ENCODE measurements around the gene DGKQ. TPM values are rescaled to one million over a fixed set of nuclear protein-coding genes. Genes with fewer than 3 reads are reported as not detected.
A peak's percentile ranks its signal among the peaks of the same experiment; 100 is the strongest.

Gene DGKQ
- total and polyA plus RNA-seq, 2 of the 13 experiments (the other 11 are each of a cell fraction or from before 2014, with no cell fraction given): 4.5 to 7.2 TPM

DNA sequence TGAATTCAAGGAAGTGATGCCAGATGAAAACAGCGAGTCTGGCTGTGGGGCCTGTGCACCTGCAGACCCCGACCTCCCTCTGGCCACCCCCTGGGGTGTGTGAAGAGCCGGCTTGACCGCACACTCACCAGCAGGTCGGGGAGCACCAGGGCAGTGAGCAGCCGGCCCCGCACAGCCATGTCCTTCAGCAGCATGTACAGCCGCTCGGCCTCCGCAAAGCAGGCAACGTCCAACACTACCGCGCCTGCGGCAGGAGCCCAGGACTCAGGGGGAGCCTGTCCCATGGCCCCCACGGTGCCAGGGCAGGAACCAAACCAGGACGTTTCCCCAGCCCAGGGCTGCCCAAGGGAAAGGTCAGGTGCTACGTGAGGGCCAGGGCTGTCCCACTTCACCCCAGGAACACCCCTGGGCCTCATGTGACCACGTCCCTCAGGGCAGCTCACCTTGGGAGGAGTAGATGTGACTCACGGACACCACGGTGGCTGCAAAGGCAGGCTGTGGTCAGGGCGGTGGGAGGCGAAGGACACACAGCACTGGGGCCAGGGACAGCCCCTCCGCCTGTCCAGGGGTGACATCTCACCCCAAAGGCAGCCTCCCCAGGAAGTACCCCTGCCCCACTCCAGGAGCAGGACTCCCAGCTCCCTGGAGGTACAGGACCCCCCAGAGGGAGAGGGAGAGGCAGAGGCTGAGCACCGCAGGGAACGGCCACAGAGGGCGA is 8.2 kb downstream of the DGKQ start:
- H3K27me3 ChIP-seq (ENCODE audit: control insufficient read depth in 1 of 2, insufficient read depth in 2 of 2, low read length in 2 of 2): no peaks in the 10 kb centered on the region
- 0 out of 5 replicates have a peak, but pooled peaks cover 0 to 1% of the 10 kb centered on the region in 2 experiments for H3K36me3 ChIP-seq (replicated peaks in 1 of 2; ENCODE audit: control insufficient read depth in 1 of 2, insufficient read depth in 2 of 2, low read length in 2 of 2)
- no peak overlapping the region for H3K9ac ChIP-seq (ENCODE audit: insufficient read depth, low read depth, low read length)
- 95% methylated on average over 9 of the region's 26 CpGs for WGBS (ENCODE audit: low lambda C conversion rate)
- no peak for DNase-seq (ENCODE audit: low spot score)
- H3K4me3 ChIP-seq (replicated peaks in 1 of 3; ENCODE audit: insufficient read depth in 1 of 3, low read depth in 2 of 3, low read length in 3 of 3): no peak overlapping the region
- intact Hi-C loops (cut with micrococcal nuclease; ENCODE audit: unreplicated experiment): no loop called here
- H3K79me2 ChIP-seq (ENCODE audit: insufficient read depth, low read length): no peaks in the 10 kb centered on the region
- H3K9me3 ChIP-seq (ENCODE audit: low read length): no peaks in the 10 kb centered on the region
- no TSS peak for BruUV-seq (replicated peaks)
- POLR2A ChIA-PET: no interaction called here
- H4K20me1 ChIP-seq (ENCODE audit: insufficient read depth, low read length): no peaks in the 10 kb centered on the region
- CTCF ChIA-PET (ENCODE audit: low intra/inter-chr PET ratio, low total read pairs): no interaction called here
- ATAC-seq: no peak
- in situ Hi-C loops (cut with HindIII; ENCODE audit: extremely low pct_ligation_motif_present, low pct_unique_long_range_greater_than_20kb): no loop called here
- H3K4me1 ChIP-seq (ENCODE audit: insufficient read depth, low read length): no peaks in the 10 kb centered on the region
- no peak for FAIRE-seq
- H3K4me2 ChIP-seq (ENCODE audit: low read depth, low read length): no peak overlapping the region
- H3K27ac ChIP-seq (ENCODE audit: extremely low read length, insufficient read depth, low read length): no peak overlapping the region
- TF ChIP-seq RBFOX2 (IDR thresholded peaks at IDR 0.05; ENCODE audit: low read depth, low read length) (peak; percentile 27; the same call in 1 of the 2 replicates), ZMYM4 (CRISPR knock-in tag; IDR thresholded peaks at IDR 0.05) (no peak)
- no peak overlapping the region for H2AFZ ChIP-seq (ENCODE audit: low read length)

DNA sequence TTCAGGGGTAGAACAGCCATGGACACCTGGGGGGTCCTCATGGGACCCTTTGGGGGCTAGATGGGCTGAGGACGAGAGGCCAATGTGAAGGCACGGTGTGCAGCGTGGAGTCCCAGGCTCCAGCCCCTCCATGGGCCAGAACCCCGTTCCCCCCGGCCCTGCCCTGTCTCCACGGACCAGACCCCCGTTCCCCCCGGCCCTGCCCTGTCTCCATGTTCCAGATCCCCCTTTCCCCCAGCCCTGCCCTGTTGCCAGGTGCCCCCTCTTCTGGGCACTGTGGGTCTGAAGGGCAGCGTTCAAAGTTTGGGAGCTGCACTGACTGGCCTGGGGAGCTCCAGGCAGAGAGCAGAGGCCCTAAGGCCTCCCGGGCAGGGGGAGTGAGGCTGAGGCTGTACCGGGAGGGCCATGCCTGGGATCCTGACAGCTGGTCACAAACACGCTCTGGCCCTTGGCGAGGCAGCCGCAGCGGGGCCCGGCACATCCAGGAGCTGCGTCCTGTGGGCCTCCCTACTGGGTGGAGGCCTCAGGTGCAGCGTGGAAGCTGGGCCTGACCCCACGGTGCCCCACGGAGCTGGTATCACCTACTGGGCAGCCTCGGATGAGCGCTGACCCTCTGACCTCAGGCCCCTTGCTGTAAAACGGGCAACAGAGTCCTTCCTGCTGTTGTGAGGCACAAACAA is 8.9 kb downstream of the DGKQ start:
- DNase-seq (ENCODE audit: low spot score): no peak
- FAIRE-seq: no peak
- Histone ChIP-seq H2AFZ (ENCODE audit: low read length) (no peak overlapping the region), H3K27ac (ENCODE audit: extremely low read length, insufficient read depth, low read length) (no peak overlapping the region), H3K9me3 (ENCODE audit: low read length) (no peaks in the 10 kb centered on the region), H3K4me1 (ENCODE audit: insufficient read depth, low read length) (no peaks in the 10 kb centered on the region), H3K4me2 (ENCODE audit: low read depth, low read length) (no peak overlapping the region), H4K20me1 (ENCODE audit: insufficient read depth, low read length) (no peaks in the 10 kb centered on the region), H3K36me3 (replicated peaks in 1 of 2; ENCODE audit: control insufficient read depth in 1 of 2, insufficient read depth in 2 of 2, low read length in 2 of 2) (0 out of 5 replicates have a peak, but pooled peaks cover 0 to 1% of the 10 kb centered on the region in 2 experiments), H3K9ac (ENCODE audit: insufficient read depth, low read depth, low read length) (no peak overlapping the region), H3K4me3 (replicated peaks in 1 of 3; ENCODE audit: insufficient read depth in 1 of 3, low read depth in 2 of 3, low read length in 3 of 3) (no peak overlapping the region), H3K79me2 (ENCODE audit: insufficient read depth, low read length) (no peaks in the 10 kb centered on the region), H3K27me3 (ENCODE audit: control insufficient read depth in 1 of 2, insufficient read depth in 2 of 2, low read length in 2 of 2) (no peaks in the 10 kb centered on the region)
- no TSS peak for BruUV-seq (replicated peaks)
- ChIA-PET CTCF (ENCODE audit: low intra/inter-chr PET ratio, low total read pairs) (no interaction called here), POLR2A (no interaction called here)
- in situ Hi-C loops (cut with HindIII; ENCODE audit: extremely low pct_ligation_motif_present, low pct_unique_long_range_greater_than_20kb) (no loop called here), intact Hi-C loops (cut with micrococcal nuclease; ENCODE audit: unreplicated experiment) (no loop called here)
- WGBS (ENCODE audit: low lambda C conversion rate): 80% methylated on average over 20 of the region's 23 CpGs
- no peak for ATAC-seq
- TF ChIP-seq, protein P1, sequence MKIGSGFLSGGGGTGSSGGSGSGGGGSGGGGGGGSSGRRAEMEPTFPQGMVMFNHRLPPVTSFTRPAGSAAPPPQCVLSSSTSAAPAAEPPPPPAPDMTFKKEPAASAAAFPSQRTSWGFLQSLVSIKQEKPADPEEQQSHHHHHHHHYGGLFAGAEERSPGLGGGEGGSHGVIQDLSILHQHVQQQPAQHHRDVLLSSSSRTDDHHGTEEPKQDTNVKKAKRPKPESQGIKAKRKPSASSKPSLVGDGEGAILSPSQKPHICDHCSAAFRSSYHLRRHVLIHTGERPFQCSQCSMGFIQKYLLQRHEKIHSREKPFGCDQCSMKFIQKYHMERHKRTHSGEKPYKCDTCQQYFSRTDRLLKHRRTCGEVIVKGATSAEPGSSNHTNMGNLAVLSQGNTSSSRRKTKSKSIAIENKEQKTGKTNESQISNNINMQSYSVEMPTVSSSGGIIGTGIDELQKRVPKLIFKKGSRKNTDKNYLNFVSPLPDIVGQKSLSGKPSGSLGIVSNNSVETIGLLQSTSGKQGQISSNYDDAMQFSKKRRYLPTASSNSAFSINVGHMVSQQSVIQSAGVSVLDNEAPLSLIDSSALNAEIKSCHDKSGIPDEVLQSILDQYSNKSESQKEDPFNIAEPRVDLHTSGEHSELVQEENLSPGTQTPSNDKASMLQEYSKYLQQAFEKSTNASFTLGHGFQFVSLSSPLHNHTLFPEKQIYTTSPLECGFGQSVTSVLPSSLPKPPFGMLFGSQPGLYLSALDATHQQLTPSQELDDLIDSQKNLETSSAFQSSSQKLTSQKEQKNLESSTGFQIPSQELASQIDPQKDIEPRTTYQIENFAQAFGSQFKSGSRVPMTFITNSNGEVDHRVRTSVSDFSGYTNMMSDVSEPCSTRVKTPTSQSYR (CRISPR knock-in tag; IDR thresholded peaks at IDR 0.05; ENCODE audit: borderline replicate concordance): no peak
- TF ChIP-seq SRSF1 (optimal IDR thresholded peaks at IDR 0.05; ENCODE audit: low read depth, low read length) (no peak), REXO4 (CRISPR knock-in tag; IDR thresholded peaks at IDR 0.05; ENCODE audit: borderline replicate concordance) (no peak), MIER2 (CRISPR knock-in tag; IDR thresholded peaks at IDR 0.05) (no peak)
